H1 (cell line): ENCODE results near the gene MMUT. TPM values are rescaled to one million over a fixed set of nuclear protein-coding genes. Genes with fewer than 3 reads are reported as not detected.

ENCODE experiments used
- CTCF ChIA-PET: fragments of 300-600 bp; sonication (Branson Sonifier 250); formaldehyde crosslinking; loops from one replicate; lab custom pipeline; 2021; ENCODE audit not compliant: partially characterized antibody; lab: Charles Lee
- POLR2A ChIA-PET: fragments of 300-600 bp; sonication (Branson Sonifier 250); formaldehyde crosslinking; loops from one replicate; lab custom pipeline; 2021; ENCODE audit warnings: inconsistent platforms; ENCODE audit not compliant: partially characterized antibody; lab: Charles Lee
- DNase-seq, 2 experiments: peaks; one replicate each; pipeline versions ENCODE4 v3.0.0 to v3.0.0-alpha.2; 2010 to 2022; ENCODE audit warnings: low spot score in 2 of 2, low read depth in 1 of 2, mixed read lengths in 1 of 2
- FAIRE-seq: peaks from 2 replicates; lab custom pipeline; 2011; peaks lifted over from hg19 to GRCh38; lab: Jason Lieb, UNC
- H2AFZ ChIP-seq: 2 replicates; pipeline ENCODE4 v1.8.1; 2012; ENCODE audit warnings: low read length, inconsistent platforms
- H2AK5ac ChIP-seq: 2 replicates; pipeline ENCODE4 v1.6.1; 2013; ENCODE audit warnings: low read depth, low read length
- H2BK120ac ChIP-seq: replicated peaks from 2 replicates; pipeline ENCODE3; 2013; ENCODE audit warnings: low read depth, low read length, inconsistent platforms
- H2BK12ac ChIP-seq: 2 replicates; pipeline ENCODE4 v1.6.1; 2013; ENCODE audit warnings: low read depth, low read length
- H2BK15ac ChIP-seq: 2 replicates; pipeline ENCODE4 v1.6.1; 2013; ENCODE audit warnings: low read length
- H2BK20ac ChIP-seq: 2 replicates; pipeline ENCODE4 v1.6.1; 2013; ENCODE audit warnings: low read length
- H2BK5ac ChIP-seq: 2 replicates; pipeline ENCODE4 v1.6.1; 2013; ENCODE audit warnings: low read depth, low read length
- H3K14ac ChIP-seq: 2 replicates; pipeline ENCODE4 v1.6.1; 2013; ENCODE audit warnings: inconsistent platforms; ENCODE audit not compliant: insufficient read length
- H3K18ac ChIP-seq: 2 replicates; pipeline ENCODE4 v1.6.1; 2013; ENCODE audit warnings: low read length; ENCODE audit errors: extremely low read depth
- H3K23ac ChIP-seq: 2 replicates; pipeline ENCODE4 v1.6.1; 2013; ENCODE audit warnings: inconsistent platforms; ENCODE audit not compliant: insufficient read length
- H3K23me2 ChIP-seq: 2 replicates; pipeline ENCODE4 v1.6.1; 2013; ENCODE audit warnings: low read depth, low read length
- H3K27ac ChIP-seq: 2 replicates; pipeline ENCODE4 v1.6.1; 2011; ENCODE audit warnings: low read depth, low read length, inconsistent platforms
- H3K27me3 ChIP-seq, 4 experiments: replicated peaks in 1 of 4; 1 replicate in 1 of 4; 2 replicates in 3 of 4; pipeline versions ENCODE4 v1.6.1 to v1.8.1; 2011 to 2013; ENCODE audit warnings: low read length in 3 of 4, mild to moderate bottlenecking in 3 of 4, inconsistent platforms in 2 of 4, mixed read lengths in 2 of 4, moderate library complexity in 1 of 4; ENCODE audit not compliant: control insufficient read depth in 3 of 4, insufficient read depth in 3 of 4; ENCODE audit errors: extremely low read depth in 1 of 4
- H3K36me3 ChIP-seq, 4 experiments: 2 replicates each; pipeline versions ENCODE4 v1.6.1 to v1.8.1; 2011 to 2013; ENCODE audit warnings: mild to moderate bottlenecking in 4 of 4, low read length in 3 of 4, moderate library complexity in 2 of 4, control low read depth in 1 of 4, inconsistent platforms in 1 of 4; ENCODE audit not compliant: insufficient read depth in 4 of 4, control insufficient read depth in 2 of 4
- H3K4ac ChIP-seq: replicated peaks from 2 replicates; pipeline ENCODE3; 2013; ENCODE audit warnings: low read length, low read depth, mixed read lengths, inconsistent platforms; ENCODE audit not compliant: insufficient read length
- H3K4me1 ChIP-seq, 4 experiments: replicated peaks in 1 of 4; 1 replicate in 1 of 4; 2 replicates in 3 of 4; pipeline versions ENCODE4 v1.6.1 to v1.8.1; 2011 to 2013; ENCODE audit warnings: low read length in 3 of 4, inconsistent platforms in 2 of 4, mixed read lengths in 1 of 4; ENCODE audit not compliant: insufficient read depth in 4 of 4, control insufficient read depth in 3 of 4
- H3K4me2 ChIP-seq, 2 experiments: 2 replicates each; pipeline versions ENCODE4 v1.6.1 to v1.8.1; 2011 to 2013; ENCODE audit warnings: low read depth in 2 of 2, low read length in 2 of 2, control low read depth in 1 of 2, inconsistent platforms in 1 of 2, mild to moderate bottlenecking in 1 of 2; ENCODE audit not compliant: insufficient read depth in 1 of 2
- H3K4me3 ChIP-seq, 4 experiments: fragments of 200-600, 300-600 bp in 1 of 4; sonication (generic), shearing (Covaris generic), sonication (Bioruptor Twin) in 1 of 4; 2 replicates each; pipeline versions ENCODE4 v1.5.1 to v1.8.1; 2011 to 2016; ENCODE audit warnings: low read length in 4 of 4, low read depth in 3 of 4, control low read depth in 2 of 4, inconsistent platforms in 2 of 4, mild to moderate bottlenecking in 2 of 4, mixed read lengths in 1 of 4, moderate library complexity in 1 of 4; ENCODE audit not compliant: insufficient read depth in 2 of 4; ENCODE audit errors: extremely low read depth in 1 of 4
- H3K56ac ChIP-seq: replicated peaks from 2 replicates; pipeline ENCODE3; 2013; ENCODE audit warnings: low read depth, mild to moderate bottlenecking, mixed read lengths, low read length, inconsistent platforms; ENCODE audit not compliant: insufficient read length
- H3K79me1 ChIP-seq: 2 replicates; pipeline ENCODE4 v1.6.1; 2013; ENCODE audit warnings: low read depth, low read length, control low read depth
- H3K79me2 ChIP-seq, 2 experiments: 2 replicates each; pipeline versions ENCODE4 v1.6.1 to v1.8.1; 2012 to 2013; ENCODE audit warnings: low read length in 2 of 2, mild to moderate bottlenecking in 2 of 2, inconsistent platforms in 1 of 2; ENCODE audit not compliant: insufficient read depth in 2 of 2, control insufficient read depth in 1 of 2
- H3K9ac ChIP-seq, 4 experiments: replicated peaks in 1 of 4; 1 replicate in 1 of 4; 2 replicates in 3 of 4; pipeline versions ENCODE4 v1.6.1 to v1.8.1; 2011 to 2013; ENCODE audit warnings: low read depth in 3 of 4, low read length in 3 of 4, control low read depth in 2 of 4, mild to moderate bottlenecking in 2 of 4, moderate library complexity in 2 of 4, inconsistent platforms in 1 of 4; ENCODE audit errors: extremely low read depth in 1 of 4
- H3K9me3 ChIP-seq, 2 experiments: 2 replicates each; pipeline versions ENCODE4 v1.6.1 to v1.8.1; 2012 to 2013; ENCODE audit warnings: mild to moderate bottlenecking in 2 of 2, moderate library complexity in 2 of 2, control low read depth in 1 of 2, inconsistent platforms in 1 of 2, low read depth in 1 of 2, low read length in 1 of 2, mixed read lengths in 1 of 2; ENCODE audit not compliant: insufficient read depth in 2 of 2
- H4K20me1 ChIP-seq, 2 experiments: replicated peaks in 1 of 2; 2 replicates each; pipeline versions ENCODE3 to v1.8.1; 2011 to 2013; ENCODE audit warnings: inconsistent platforms in 2 of 2, low read length in 2 of 2, mild to moderate bottlenecking in 1 of 2; ENCODE audit not compliant: insufficient read depth in 2 of 2, control insufficient read depth in 1 of 2
- H4K5ac ChIP-seq: 2 replicates; pipeline ENCODE4 v1.6.1; 2013; ENCODE audit warnings: low read length, low read depth, mixed read lengths, inconsistent platforms; ENCODE audit not compliant: insufficient read length
- H4K8ac ChIP-seq: 2 replicates; pipeline ENCODE4 v1.8.0; 2013; ENCODE audit warnings: mild to moderate bottlenecking, moderate library complexity, low read length, inconsistent platforms; ENCODE audit not compliant: insufficient read depth; ENCODE audit errors: extremely low read depth
- H4K91ac ChIP-seq: replicated peaks from 2 replicates; pipeline ENCODE3; 2013; ENCODE audit warnings: low read length, mixed read lengths, inconsistent platforms; ENCODE audit not compliant: insufficient read length
- HDAC2 ChIP-seq, 2 experiments: fragments of 300-600 bp in 1 of 2; sonication (generic) in 1 of 2; IDR thresholded peaks; 2 replicates each; pipeline ENCODE4 v1.6.1; 2011 to 2012; ENCODE audit warnings: low read depth in 2 of 2, low read length in 2 of 2, mild to moderate bottlenecking in 2 of 2, moderate library complexity in 2 of 2, borderline replicate concordance in 1 of 2, inconsistent platforms in 1 of 2
- JUN ChIP-seq: IDR thresholded peaks from 2 replicates; pipeline ENCODE4 v1.6.1; 2011; ENCODE audit warnings: low read depth, mild to moderate bottlenecking, improper control_type of control experiment, low read length
- KDM4A ChIP-seq: IDR thresholded peaks from one replicate; pipeline ENCODE4 v1.7.1; 2012; ENCODE audit warnings: low read depth, mild to moderate bottlenecking, moderate library complexity, low read length, inconsistent platforms; ENCODE audit not compliant: severe bottlenecking
- MAX ChIP-seq: IDR thresholded peaks from 2 replicates; pipeline ENCODE4 v1.6.1; 2012; ENCODE audit warnings: inconsistent platforms
- NRF1 ChIP-seq: IDR thresholded peaks from 2 replicates; pipeline ENCODE4 v1.6.1; 2011; ENCODE audit warnings: mild to moderate bottlenecking, low read depth, low read length, improper control_type of control experiment
- RNF2 ChIP-seq: fragments of 200-900, 300-1000 bp; sonication (generic); IDR thresholded peaks from 2 replicates; pipeline ENCODE4 v1.7.1; 2016; ENCODE audit warnings: borderline replicate concordance, low read depth, mild to moderate bottlenecking, antibody characterized with exemption, low read length; ENCODE audit not compliant: poor library complexity, severe bottlenecking; ENCODE audit errors: missing control alignments
- TBP ChIP-seq: IDR thresholded peaks from 2 replicates; pipeline ENCODE4 v1.6.1; 2011; ENCODE audit warnings: low read depth, low read length, improper control_type of control experiment
- YY1 ChIP-seq: IDR thresholded peaks from 2 replicates; pipeline ENCODE4 v1.6.1; 2011; ENCODE audit warnings: low read depth, mild to moderate bottlenecking, low read length
- WGBS, 2 experiments: shearing (Covaris generic) in 1 of 2; methylation state at CpG; one replicate each; pipeline versions ENCODE4 v1.1.6 to v1.1.7; 2013 to 2015; ENCODE audit warnings: low lambda C conversion rate in 2 of 2, mixed read lengths in 2 of 2, inconsistent platforms in 1 of 2, low coverage in 1 of 2, missing lambda C conversion rate in 1 of 2; ENCODE audit not compliant: insufficient replicate concordance in 2 of 2, insufficient coverage in 1 of 2, insufficient read length in 1 of 2; ENCODE audit errors: extremely low coverage in 1 of 2, missing lambda C conversion rate in 1 of 2; 5-methylcytosine and 5-hydroxymethylcytosine counted together
- polyA plus RNA-seq, 7 experiments: library from polyadenylated mRNA; depleted of rRNA in 3 of 7; stranded (reverse) in 5 of 7; unstranded in 2 of 7; fragments of >200 nt in 5 of 7; fragments of 200-250 nt in 2 of 7; gene quantifications; 1 replicate in 5 of 7; 2 replicates in 1 of 7; 4 replicates in 1 of 7; pipeline versions ENCODE4 v1.2.1 to v1.2.3, GENCODE V29; 2011 to 2013; ENCODE audit warnings: missing spikeins in 2 of 7, mixed read lengths in 2 of 7
- total RNA-seq: library from RNA; stranded (reverse); fragmentation: NEBNext Ultra II Directional; extraction: Animal tissue kit (Norgen Biotek cat#: 25700); gene quantifications from 2 replicates; pipeline ENCODE4 v1.2.1, GENCODE V29; 2021
- TF ChIP-seq, protein P1 (sequence below): IDR thresholded peaks from 2 replicates; pipeline ENCODE4 v1.6.1; 2011; ENCODE audit warnings: low read length, improper control_type of control experiment

Gene MMUT
- total and polyA plus RNA-seq, 2 of the 8 experiments (the other 6 are each of a cell fraction or from before 2014, with no cell fraction given) = 5.2 to 13.0 TPM

GRCh38 chr6:49454787-49455709 is 8.0 kb downstream of the MMUT start:
- Histone ChIP-seq H3K56ac (no peak overlapping the region), H4K8ac (no peak overlapping the region), H2AK5ac (no peak overlapping the region), H4K91ac (no peak overlapping the region), H3K14ac (no peak overlapping the region), H3K27me3 (no peaks in the 10 kb centered on the region), H3K4ac (no peak overlapping the region), H3K9ac (no peak overlapping the region), H2BK12ac (no peak overlapping the region), H2AFZ (no peak overlapping the region), H2BK5ac (no peak overlapping the region), H3K79me1 (no peaks in the 10 kb centered on the region), H3K4me3 (no peak overlapping the region), H3K79me2 (0 out of 4 replicates have a peak, but pooled peaks cover 0 to under 1% of the 10 kb centered on the region in 2 experiments), H3K4me2 (no peak overlapping the region), H2BK120ac (no peak overlapping the region), H4K20me1 (no peaks in the 10 kb centered on the region), H3K23me2 (no peaks in the 10 kb centered on the region), H3K18ac (no peak overlapping the region), H2BK15ac (no peak overlapping the region), H4K5ac (no peak overlapping the region), H3K27ac (no peak overlapping the region), H3K23ac (no peak overlapping the region), H2BK20ac (no peak overlapping the region), H3K36me3 (peaks cover 0 to 14% (median 1%) of the 10 kb centered on the region in 4 experiments; a peak in 3 of 8 replicates), H3K4me1 (no peaks in the 10 kb centered on the region), H3K9me3 (no peaks in the 10 kb centered on the region)
- DNase-seq (no peak), FAIRE-seq (no peak)
- 95 to 100% methylated on average over 2 to 3 of the region's 3 CpGs for WGBS, 2 experiments
- POLR2A ChIA-PET = no interaction called here
- CTCF ChIA-PET = interaction anchor here (1.0 kb wide), 2 partner anchors 15 to 57 kb away, joined by 3 to 4 read pairs; no protein-coding TSS in a partner anchor
- TF ChIP-seq KDM4A = no peak
- TF ChIP-seq JUN = no peak
- no peak for TF ChIP-seq YY1
- no peak for TF ChIP-seq HDAC2 (IDR thresholded peaks at IDR 0.05; ENCODE audit: borderline replicate concordance in 1 of 2, low read depth in 2 of 2, low read length in 2 of 2)
- TF ChIP-seq MAX = no peak
- no peak for TF ChIP-seq TBP
- TF ChIP-seq RNF2 = no peak
- TF ChIP-seq, protein P1, sequence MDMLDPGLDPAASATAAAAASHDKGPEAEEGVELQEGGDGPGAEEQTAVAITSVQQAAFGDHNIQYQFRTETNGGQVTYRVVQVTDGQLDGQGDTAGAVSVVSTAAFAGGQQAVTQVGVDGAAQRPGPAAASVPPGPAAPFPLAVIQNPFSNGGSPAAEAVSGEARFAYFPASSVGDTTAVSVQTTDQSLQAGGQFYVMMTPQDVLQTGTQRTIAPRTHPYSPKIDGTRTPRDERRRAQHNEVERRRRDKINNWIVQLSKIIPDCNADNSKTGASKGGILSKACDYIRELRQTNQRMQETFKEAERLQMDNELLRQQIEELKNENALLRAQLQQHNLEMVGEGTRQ = no peak
- no peak for TF ChIP-seq NRF1
